ENCODE measurements around the gene TTC28. TPM values are rescaled to one million over a fixed set of nuclear protein-coding genes. Genes with fewer than 3 reads are reported as not detected.

Gene TTC28
- total RNA-seq, 2 experiments from 2014 or later: 0.67 to 0.72 TPM

DNA sequence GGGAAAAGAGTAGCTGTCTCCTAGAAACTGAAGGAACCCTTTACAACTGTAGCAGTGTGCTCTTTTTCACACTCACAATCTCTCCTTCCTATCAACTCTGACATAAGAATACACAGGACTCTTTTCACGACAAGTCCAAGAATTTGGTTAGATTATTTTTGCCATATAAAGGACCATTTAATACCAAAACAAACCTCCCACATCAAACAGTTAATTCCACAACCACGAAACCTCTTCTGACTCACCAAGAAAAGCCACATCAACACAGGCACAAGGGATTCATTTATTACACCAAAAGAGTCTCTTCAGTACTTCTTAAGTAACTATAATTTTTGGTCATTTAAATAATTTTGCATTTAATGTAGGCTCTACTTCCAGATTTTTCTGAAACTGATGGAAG, 538.0 kb downstream of the TTC28 start:
- CTCF ChIA-PET: no interaction called here
- POLR2A ChIA-PET: no interaction called here

- ChIA-PET CTCF (no interaction called here), POLR2A (no interaction called here)
Observed at GRCh38 chr22:28139961-28140360, 539.7 kb downstream of the TTC28 start.

DNA sequence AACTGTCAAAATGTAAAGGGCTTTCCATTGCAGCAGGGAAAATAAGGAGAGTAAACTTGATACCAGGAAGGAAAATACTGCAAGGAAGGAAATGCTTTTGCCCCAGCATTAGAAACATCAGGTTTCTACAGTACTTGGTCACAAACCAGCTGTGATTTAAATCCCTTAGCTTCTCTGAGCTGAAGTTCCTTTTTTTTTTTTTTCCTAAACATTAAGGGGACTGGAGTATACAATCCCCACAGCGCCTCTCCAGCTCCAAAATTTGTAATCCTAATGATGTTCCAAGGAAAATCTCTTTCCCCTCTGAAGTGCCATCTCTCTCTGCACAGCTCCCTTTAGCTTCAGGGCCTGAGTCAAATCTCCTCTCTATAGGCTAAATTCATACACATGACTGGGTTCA, 540.1 kb downstream of the TTC28 start:
- ChIA-PET CTCF (no interaction called here), POLR2A (no interaction called here)

DNA sequence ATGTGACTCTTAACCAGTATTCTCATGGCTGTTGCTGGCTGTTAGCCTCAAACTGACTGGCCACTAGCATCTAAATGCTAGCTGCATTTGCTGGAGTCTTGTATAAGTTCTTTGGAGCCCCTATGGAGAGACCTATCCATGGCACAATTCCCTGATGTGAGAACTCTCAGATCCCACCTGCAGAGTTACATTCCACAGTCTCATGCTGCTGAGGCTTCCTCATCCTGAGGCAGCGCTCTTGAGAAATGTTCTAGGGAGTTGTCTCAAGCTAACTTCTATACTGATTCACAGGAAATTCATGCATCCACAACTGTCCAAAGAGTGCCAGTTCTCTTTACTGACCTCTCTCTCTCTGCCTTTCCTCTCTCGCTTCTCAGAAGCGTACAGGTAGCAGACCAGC, 542.6 kb downstream of the TTC28 start:
- POLR2A ChIA-PET: no interaction called here
- CTCF ChIA-PET: no interaction called here

GRCh38 chr22:28132466-28132865, 547.2 kb downstream of the TTC28 start:
- POLR2A ChIA-PET: no interaction called here
- CTCF ChIA-PET: interaction anchor here (0.6 kb wide), 1 partner anchor 589 kb away, joined by 4 read pairs; no protein-coding TSS in a partner anchor

DNA sequence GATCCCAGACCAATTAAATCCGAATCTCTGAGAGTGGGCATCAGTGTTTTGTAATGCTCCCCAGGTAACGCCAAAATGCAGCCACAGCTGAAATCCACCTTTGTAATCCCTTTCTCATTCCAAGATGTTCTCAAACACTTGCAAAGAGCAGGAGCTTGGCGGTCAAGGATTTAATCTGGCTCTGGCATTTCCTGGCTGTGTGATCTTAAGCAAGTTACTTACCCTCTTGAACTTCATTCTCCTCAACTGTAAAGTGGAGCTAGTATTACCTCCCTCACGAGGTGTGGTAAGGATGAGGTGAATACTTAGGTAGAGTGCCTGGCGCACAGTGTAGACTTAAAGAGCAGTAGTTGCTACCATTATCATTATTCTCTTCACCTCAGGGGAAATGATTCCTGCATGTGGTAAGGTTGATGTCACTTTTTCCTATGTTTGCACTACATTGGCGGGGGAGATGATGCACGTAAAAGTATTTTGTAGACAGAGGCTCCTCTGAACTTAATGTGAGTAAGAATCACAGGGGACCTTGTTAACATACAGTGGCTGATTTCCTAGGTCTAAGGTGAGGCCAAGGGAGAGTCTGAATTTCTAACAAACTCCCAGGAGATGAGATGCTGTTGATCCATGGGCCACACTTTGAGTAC, 550.2 kb downstream of the TTC28 start:
- CTCF ChIA-PET: no interaction called here

DNA sequence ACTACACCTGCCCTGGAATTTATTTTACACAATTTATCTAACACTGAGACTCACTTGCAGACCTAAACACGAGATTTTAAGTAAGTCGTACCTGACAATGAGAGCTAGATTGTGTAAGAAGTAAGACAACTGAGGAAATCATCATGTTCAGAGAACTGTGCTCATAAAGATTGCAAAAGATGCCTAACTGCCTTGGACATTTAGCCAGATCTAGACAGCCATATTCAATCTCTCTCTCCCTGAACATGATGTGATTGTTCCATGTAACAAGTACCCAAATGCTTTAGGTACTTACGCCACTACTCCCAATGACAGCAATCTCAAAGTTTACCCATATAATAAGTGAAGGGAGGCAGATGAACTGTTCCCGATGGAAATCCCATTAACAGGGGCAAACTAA, 550.8 kb downstream of the TTC28 start:
- ChIA-PET CTCF (no interaction called here), POLR2A (no interaction called here)

More for the DNA sequence above, 550.2 kb downstream of the TTC28 start:
- POLR2A ChIA-PET: no interaction called here

DNA sequence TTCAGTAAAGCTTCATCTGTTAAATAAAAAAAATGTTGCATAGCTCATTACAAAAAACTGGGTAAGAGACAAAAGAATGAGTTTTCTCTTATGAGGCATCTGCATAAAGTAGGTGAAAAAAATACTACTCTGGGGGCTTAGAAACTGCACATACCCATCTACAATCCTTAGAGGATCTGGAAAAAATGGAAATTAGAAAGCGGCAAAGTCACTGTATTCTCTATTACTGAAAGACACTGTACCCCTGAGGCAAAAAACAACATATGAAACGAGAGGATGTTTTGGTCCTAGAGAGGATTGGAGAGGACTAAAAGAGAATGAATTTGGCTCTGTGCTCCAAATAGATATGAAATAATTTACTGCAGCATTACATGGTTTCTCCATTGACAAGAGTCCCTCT, 553.8 kb downstream of the TTC28 start:
- ChIA-PET CTCF (no interaction called here), POLR2A (no interaction called here)

- POLR2A ChIA-PET: no interaction called here
- CTCF ChIA-PET: no interaction called here
Observed at GRCh38 chr22:28123989-28124766, 555.5 kb downstream of the TTC28 start.

GRCh38 chr22:28120691-28121592, 558.7 kb downstream of the TTC28 start:
- POLR2A ChIA-PET: no interaction called here

DNA sequence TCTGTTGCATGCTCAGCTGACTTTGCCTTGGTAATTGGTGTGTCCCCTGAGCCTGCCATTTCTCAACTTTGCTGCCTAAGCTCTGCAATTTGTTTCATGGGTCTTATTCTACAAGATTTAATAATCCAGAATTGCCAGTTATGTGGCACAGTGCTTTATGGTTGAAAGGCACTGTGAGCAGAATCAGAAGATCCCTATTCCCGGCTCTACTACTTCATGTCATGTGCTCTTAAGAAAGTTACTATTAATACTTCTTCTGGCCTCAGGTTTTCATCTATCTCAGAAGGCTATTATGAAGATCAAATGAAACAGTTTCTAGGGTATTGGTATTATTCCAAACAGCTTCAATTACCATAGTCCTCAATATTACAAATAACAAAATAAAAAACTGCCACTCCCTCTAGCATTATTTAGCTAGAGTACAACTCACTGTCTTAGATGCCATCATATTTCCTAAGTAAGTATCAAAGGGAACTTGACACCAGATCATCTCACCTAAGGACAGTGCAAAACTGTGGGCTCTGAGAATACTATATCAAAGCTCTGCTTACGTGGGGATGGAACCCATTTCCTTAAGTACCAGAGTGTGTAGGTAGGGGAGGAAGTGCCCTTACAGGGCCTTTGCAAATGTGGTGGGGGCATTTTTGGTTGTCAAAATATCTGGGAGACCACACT, 560.5 kb downstream of the TTC28 start:
- CTCF ChIA-PET: no interaction called here
- POLR2A ChIA-PET: no interaction called here

More at GRCh38 chr22:28120691-28121592, 558.7 kb downstream of the TTC28 start:
- CTCF ChIA-PET: no interaction called here

DNA sequence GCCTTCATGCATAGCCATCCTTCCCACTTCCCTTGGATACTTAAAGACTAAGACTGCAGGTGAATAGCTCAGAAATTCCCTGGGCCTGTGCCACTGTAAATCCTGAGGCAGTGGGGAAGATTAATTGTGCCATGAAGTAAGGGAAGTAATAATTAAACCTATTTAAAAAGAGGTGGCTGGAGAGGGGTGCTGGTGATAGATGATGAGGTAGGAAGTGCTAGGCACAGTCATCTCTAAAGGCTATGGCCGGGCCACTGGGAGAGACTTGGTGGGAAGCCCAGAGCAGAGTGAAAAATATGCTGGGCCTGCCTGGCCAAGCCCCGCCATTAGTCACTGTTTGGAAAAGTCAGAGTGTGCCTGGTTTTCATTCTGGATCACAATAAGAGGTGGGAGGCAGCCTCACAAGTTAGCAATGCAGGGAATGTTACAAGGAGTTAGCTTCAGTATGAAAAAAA, 563.4 kb downstream of the TTC28 start:
- ChIA-PET CTCF (no interaction called here), POLR2A (no interaction called here)

- ChIA-PET POLR2A (no interaction called here), CTCF (no interaction called here)
Observed at GRCh38 chr22:28115426-28115825, 564.2 kb downstream of the TTC28 start.

- ChIA-PET POLR2A (no interaction called here), CTCF (no interaction called here)
Observed at GRCh38 chr22:28112548-28113043, 567.0 kb downstream of the TTC28 start.

DNA sequence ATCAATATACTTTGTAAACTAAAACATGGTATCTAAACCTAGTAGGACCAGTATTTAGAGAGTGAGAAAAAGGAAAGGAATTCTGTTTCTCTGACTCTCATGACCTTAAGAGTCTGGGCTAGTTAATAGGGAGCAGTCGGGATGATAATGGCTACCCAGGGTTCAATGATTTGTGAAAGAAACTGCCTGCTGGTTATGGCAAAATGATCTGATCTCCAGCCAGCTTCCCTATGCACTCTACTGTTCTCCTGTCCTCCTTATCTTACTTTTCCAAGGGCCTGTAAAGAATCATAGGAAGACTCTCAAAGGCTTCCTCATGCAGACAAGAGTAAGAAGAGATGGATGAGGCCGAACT, 567.5 kb downstream of the TTC28 start:
- POLR2A ChIA-PET: no interaction called here
- CTCF ChIA-PET: no interaction called here

- POLR2A ChIA-PET: no interaction called here
- CTCF ChIA-PET: no interaction called here
Observed at GRCh38 chr22:28111501-28112189, 568.0 kb downstream of the TTC28 start.

DNA sequence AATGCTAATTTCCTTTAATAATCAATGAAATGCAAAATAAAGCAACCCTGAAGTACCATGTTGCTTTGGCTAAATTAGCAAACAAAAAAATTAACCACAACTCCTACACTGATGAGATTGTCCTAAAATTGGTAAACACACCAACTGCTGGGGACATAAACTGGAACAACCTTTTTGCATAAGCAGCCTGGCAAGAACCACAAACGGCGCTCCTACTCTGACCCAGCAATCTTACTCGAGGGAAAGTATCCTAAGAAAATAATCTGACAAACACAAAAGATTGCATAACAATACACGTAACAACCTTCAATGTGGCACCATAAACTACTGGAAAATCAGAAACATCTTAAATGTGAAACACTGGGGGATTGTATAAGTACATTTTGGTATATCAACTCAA, 570.8 kb downstream of the TTC28 start:
- CTCF ChIA-PET: no interaction called here
- POLR2A ChIA-PET: no interaction called here

DNA sequence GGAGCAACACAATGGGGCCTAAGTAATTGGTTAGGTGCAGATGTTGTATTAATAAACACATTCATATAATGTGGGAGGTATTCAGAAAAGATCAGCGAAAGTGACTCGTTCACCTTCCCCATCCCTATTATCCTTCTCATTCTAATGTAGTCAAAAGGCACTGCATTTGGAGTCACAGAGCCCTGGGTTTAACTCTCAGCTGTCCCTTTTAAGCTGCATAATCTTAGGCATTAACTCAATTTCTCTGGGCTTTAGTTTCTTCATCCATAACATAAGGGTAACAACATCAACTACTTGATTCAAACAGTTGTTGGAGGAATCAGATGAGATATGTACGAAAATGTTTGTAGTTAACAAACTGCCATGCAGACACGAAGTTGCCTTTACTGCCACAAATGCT, 573.0 kb downstream of the TTC28 start:
- ChIA-PET POLR2A (no interaction called here), CTCF (no interaction called here)

DNA sequence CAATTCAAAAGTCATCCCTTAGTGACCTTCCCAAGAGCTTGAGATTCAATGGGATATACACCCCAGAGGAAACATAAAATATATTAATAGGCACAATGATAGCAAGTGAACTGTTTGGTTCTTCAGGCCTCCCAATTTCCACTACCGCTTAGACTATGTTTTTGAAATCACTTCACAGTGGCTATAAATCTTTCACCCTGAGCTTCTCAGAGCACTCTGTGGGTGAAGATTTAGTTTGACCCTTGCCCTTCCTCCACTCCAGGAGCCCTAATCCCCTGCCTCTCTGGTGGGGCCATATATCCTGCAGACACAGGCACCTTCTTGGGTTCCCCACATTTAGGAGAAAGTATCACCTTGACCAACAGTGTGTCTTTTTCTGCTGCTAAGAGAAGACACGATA, 573.7 kb downstream of the TTC28 start:
- CTCF ChIA-PET: no interaction called here
- POLR2A ChIA-PET: no interaction called here

GRCh38 chr22:28105413-28105812, 574.2 kb downstream of the TTC28 start:
- CTCF ChIA-PET: no interaction called here
- POLR2A ChIA-PET: no interaction called here
